Measurements from ENCODE around the gene ROPN1L. TPM values are rescaled to one million over a fixed set of nuclear protein-coding genes. Genes with fewer than 3 reads are reported as not detected.

Gene ROPN1L
- total RNA-seq, 1 donor from 2014 or later: not detected

DNA sequence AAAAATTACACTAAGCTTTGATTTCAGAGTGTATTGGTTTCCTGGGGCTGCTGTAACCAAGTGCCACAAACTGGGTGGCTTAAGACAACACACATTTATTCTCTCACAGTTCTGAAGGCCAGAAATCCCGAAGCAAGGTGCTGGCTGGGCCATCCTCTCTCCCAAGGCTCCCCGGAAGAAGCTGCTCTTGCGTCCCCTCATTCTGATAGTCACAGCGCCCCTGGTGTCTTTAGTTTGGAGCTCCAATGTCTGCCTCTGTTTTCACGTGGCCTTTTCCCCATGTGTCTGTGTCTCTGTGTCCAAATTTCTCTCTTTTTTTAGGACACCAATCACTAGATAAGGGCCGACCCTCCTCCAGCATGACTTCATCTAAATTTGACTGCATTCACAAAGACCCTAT, 56.7 kb downstream of the ROPN1L start:
- DNase-seq (ENCODE audit: low spot score): no peak
- H3K4me3 Mint-ChIP-seq: no peak overlapping the region
- peak overlapping the region; percentile 7 for H2AFZ ChIP-seq (replicated peaks)

GRCh38 chr5:10499066-10499465, 57.4 kb downstream of the ROPN1L start:
- no peak overlapping the region for H3K27ac Mint-ChIP-seq
- peaks cover 7% of the 10 kb centered on the region for H3K27me3 Mint-ChIP-seq (ENCODE audit: insufficient read depth, low read depth)
- H2AFZ ChIP-seq (replicated peaks): no peak overlapping the region

More for the DNA sequence above, 56.7 kb downstream of the ROPN1L start:
- Mint-ChIP-seq H3K27ac (no peak overlapping the region), H3K9me3 (peaks cover 15% of the 10 kb centered on the region), H3K36me3 (peaks cover 3% of the 10 kb centered on the region), H3K4me1 (peaks cover 15% of the 10 kb centered on the region), H3K27me3 (ENCODE audit: insufficient read depth, low read depth) (peaks cover 7% of the 10 kb centered on the region)
- H3K4me2 ChIP-seq: no peak overlapping the region
- H3K4me3 ChIP-seq: no peak overlapping the region
- no peak overlapping the region for H3K9ac ChIP-seq
- no peaks in the 10 kb centered on the region for H3K36me3 ChIP-seq
- H3K27me3 ChIP-seq: no peaks in the 10 kb centered on the region
- no peaks in the 10 kb centered on the region for H4K20me1 ChIP-seq (ENCODE audit: low read depth)
- TF ChIP-seq EZH2phosphoT487 (IDR thresholded peaks at IDR 0.05): no peak
- no peak for TF ChIP-seq EZH2 (IDR thresholded peaks at IDR 0.05)
- peak; percentile 34 for TF ChIP-seq CTCF (IDR thresholded peaks at IDR 0.05)
- H3K9me3 ChIP-seq (ENCODE audit: low read depth): no peaks in the 10 kb centered on the region
- no peaks in the 10 kb centered on the region for H3F3A ChIP-seq (ENCODE audit: low read depth)
- H3K27ac ChIP-seq: no peak overlapping the region
- peaks cover 7% of the 10 kb centered on the region for H3K4me1 ChIP-seq
- no peaks in the 10 kb centered on the region for H3K79me2 ChIP-seq (ENCODE audit: low read depth)

DNA sequence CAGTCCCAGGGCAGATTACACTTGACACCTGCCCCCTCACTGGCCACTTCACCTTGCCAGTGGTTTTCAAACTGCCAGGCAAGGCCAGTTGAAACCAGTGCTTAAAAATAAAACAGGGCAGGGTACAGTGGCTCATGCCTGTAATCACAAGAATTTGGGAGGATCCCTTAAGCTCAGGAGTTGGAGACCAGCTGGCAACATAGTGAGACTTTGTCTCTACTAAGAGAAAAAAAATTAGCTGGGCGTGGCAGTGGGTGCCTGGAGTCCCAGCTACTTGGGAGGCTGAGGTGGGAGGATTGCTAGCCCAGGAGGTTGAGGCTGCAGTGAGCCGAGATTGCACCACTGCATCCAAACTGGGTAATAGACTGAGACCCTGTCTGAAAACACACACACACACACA, 58.1 kb downstream of the ROPN1L start:
- peaks cover 3% of the 10 kb centered on the region for H3K36me3 Mint-ChIP-seq
- Histone ChIP-seq H3K9me3 (ENCODE audit: low read depth) (no peaks in the 10 kb centered on the region), H3K79me2 (ENCODE audit: low read depth) (no peaks in the 10 kb centered on the region), H3K36me3 (no peaks in the 10 kb centered on the region), H3K4me3 (no peak overlapping the region), H3K9ac (no peak overlapping the region), H4K20me1 (ENCODE audit: low read depth) (no peaks in the 10 kb centered on the region), H2AFZ (replicated peaks) (no peak overlapping the region), H3K27ac (no peak overlapping the region), H3K4me1 (peaks cover 7% of the 10 kb centered on the region), H3K4me2 (no peak overlapping the region), H3K27me3 (no peaks in the 10 kb centered on the region), H3F3A (ENCODE audit: low read depth) (no peaks in the 10 kb centered on the region)
- peaks cover 4% of the 10 kb centered on the region for H3K9me3 Mint-ChIP-seq
- H3K4me3 Mint-ChIP-seq: no peak overlapping the region
- DNase-seq (ENCODE audit: low spot score): no peak
- peaks cover 7% of the 10 kb centered on the region for H3K27me3 Mint-ChIP-seq (ENCODE audit: insufficient read depth, low read depth)
- H3K4me1 Mint-ChIP-seq: peaks cover 15% of the 10 kb centered on the region
- H3K27ac Mint-ChIP-seq: no peak overlapping the region
- TF ChIP-seq CTCF (IDR thresholded peaks at IDR 0.05): no peak
- no peak for TF ChIP-seq EZH2 (IDR thresholded peaks at IDR 0.05)
- TF ChIP-seq EZH2phosphoT487 (IDR thresholded peaks at IDR 0.05): no peak

More at GRCh38 chr5:10499066-10499465, 57.4 kb downstream of the ROPN1L start:
- Histone ChIP-seq H3K4me2 (no peak overlapping the region), H3K4me1 (peaks cover 7% of the 10 kb centered on the region), H3K36me3 (no peaks in the 10 kb centered on the region), H3K4me3 (no peak overlapping the region), H3K27ac (no peak overlapping the region), H4K20me1 (ENCODE audit: low read depth) (no peaks in the 10 kb centered on the region), H3K9me3 (ENCODE audit: low read depth) (no peaks in the 10 kb centered on the region), H3K9ac (no peak overlapping the region), H3F3A (ENCODE audit: low read depth) (no peaks in the 10 kb centered on the region), H3K79me2 (ENCODE audit: low read depth) (no peaks in the 10 kb centered on the region), H3K27me3 (no peaks in the 10 kb centered on the region)
- Mint-ChIP-seq H3K36me3 (peaks cover 3% of the 10 kb centered on the region), H3K4me3 (no peak overlapping the region), H3K9me3 (peaks cover 11% of the 10 kb centered on the region), H3K4me1 (peaks cover 15% of the 10 kb centered on the region)
- TF ChIP-seq EZH2phosphoT487 (IDR thresholded peaks at IDR 0.05): no peak
- no peak for TF ChIP-seq CTCF (IDR thresholded peaks at IDR 0.05)
- TF ChIP-seq EZH2 (IDR thresholded peaks at IDR 0.05): no peak
- DNase-seq (ENCODE audit: low spot score): no peak

Measured in neural progenitor cell (in vitro differentiated cells).